PC-3 (cell line): ENCODE results near the gene TOGARAM2.

ENCODE experiments used
- CTCF ChIP-seq: fragments of 300-600 bp; sonication (generic); conservative IDR thresholded peaks from 2 replicates; pipeline ENCODE4 v1.5.1; 2017; ENCODE audit warnings: antibody characterized with exemption, low read depth, mild to moderate bottlenecking, low read length
- EZH2 ChIP-seq: fragments of 300-600 bp; sonication (generic); IDR thresholded peaks from one replicate; pipeline ENCODE4 v1.6.1; 2017; ENCODE audit warnings: antibody characterized with exemption, mild to moderate bottlenecking, low read length; ENCODE audit not compliant: unreplicated experiment
- EZH2phosphoT487 ChIP-seq: fragments of 300-600 bp; sonication (generic); IDR thresholded peaks from 2 replicates; pipeline ENCODE4 v1.6.1; 2018; ENCODE audit warnings: mild to moderate bottlenecking, antibody characterized with exemption, low read length, borderline replicate concordance

- TF ChIP-seq CTCF (no peak), EZH2 (no peak), EZH2phosphoT487 (no peak)
These were observed 28.9 kb downstream of the TOGARAM2 start for GRCh38 chr2:29009711-29010677.
